Mucosa of gallbladder (tissue), 1 donor: ENCODE data around the gene DDHD1. TPM values are rescaled to one million over a fixed set of nuclear protein-coding genes. Genes with fewer than 3 reads are reported as not detected.
"Not testable (repeated sequence)": the region's sequence is repeated elsewhere in the genome, so short reads cannot be mapped to it uniquely, and the experiment has no call there.

Experiments
- DNase-seq: peaks from one replicate; pipeline ENCODE4 v3.0.0-alpha.2; 2020; ENCODE audit warnings: low spot score
- total RNA-seq: library from RNA; stranded (reverse); gene quantifications from one replicate; pipeline ENCODE4 v1.2.1, GENCODE V29; 2021
- donor health status: DM: no; HTN: no; CAD: no.

DDHD1 gene
- total RNA-seq, 1 donor from 2014 or later, result 12.7 TPM

GRCh38 chr14:53108292-53109104, 44.6 kb downstream of the DDHD1 start:
- no peak for DNase-seq

GRCh38 chr14:53106768-53107167, 46.4 kb downstream of the DDHD1 start:
- DNase-seq, result no peak

- no peak for DNase-seq
Observed at GRCh38 chr14:53103636-53104340, 49.3 kb downstream of the DDHD1 start.

GRCh38 chr14:53093206-53093605, 59.9 kb downstream of the DDHD1 start:
- DNase-seq, result no peak

- no peak for DNase-seq
Observed at GRCh38 chr14:53090853-53091252, 62.3 kb downstream of the DDHD1 start.

GRCh38 chr14:53084954-53085353, 68.2 kb downstream of the DDHD1 start:
- not testable (repeated sequence) for DNase-seq

GRCh38 chr14:53064475-53064874, 88.6 kb downstream of the DDHD1 start:
- no peak for DNase-seq

- DNase-seq, result no peak
Observed at GRCh38 chr14:53062856-53063255, 90.3 kb downstream of the DDHD1 start.

- no peak for DNase-seq
Observed at GRCh38 chr14:53060046-53060445, 93.1 kb downstream of the DDHD1 start.

- no peak for DNase-seq
Observed at GRCh38 chr14:53055003-53055402, 98.1 kb downstream of the DDHD1 start.

GRCh38 chr14:53054457-53054856, 98.7 kb downstream of the DDHD1 start:
- no peak for DNase-seq

GRCh38 chr14:53048631-53049030, 104.5 kb downstream of the DDHD1 start:
- DNase-seq, result no peak

GRCh38 chr14:53047307-53048069, 105.6 kb downstream of the DDHD1 start:
- DNase-seq, result no peak

GRCh38 chr14:53044486-53044885, 108.6 kb downstream of the DDHD1 start:
- no peak for DNase-seq

- no peak for DNase-seq
Observed at GRCh38 chr14:53043027-53043581, 110.0 kb downstream of the DDHD1 start.

- DNase-seq, result no peak
Observed at GRCh38 chr14:53042480-53042879, 110.6 kb downstream of the DDHD1 start.

GRCh38 chr14:53041067-53041466, 112.1 kb downstream of the DDHD1 start:
- no peak for DNase-seq

- no peak for DNase-seq
Observed at GRCh38 chr14:53038629-53039028, 114.5 kb downstream of the DDHD1 start.

GRCh38 chr14:53037016-53037415, 116.1 kb downstream of the DDHD1 start:
- DNase-seq, result no peak

- DNase-seq, result no peak
Observed at GRCh38 chr14:53035336-53036210, 117.5 kb downstream of the DDHD1 start.

GRCh38 chr14:53034688-53035230, 118.4 kb downstream of the DDHD1 start:
- DNase-seq, result no peak
